OCI-LY7 (cell line): ENCODE results near the gene NFE2L1. TPM values are rescaled to one million over a fixed set of nuclear protein-coding genes. Genes with fewer than 3 reads are reported as not detected.

Experiments
- BruUV-seq: library from RNA; stranded (reverse); fragments of 400-500 nt; replicated peaks from 2 replicates; lab custom pipeline; 2021; lab: Mats Ljungman, UMichigan
- CTCF ChIA-PET: fragments of 300-600 bp; sonication (Branson Sonifier 250); formaldehyde crosslinking; loops from one replicate; lab custom pipeline; 2022; ENCODE audit warnings: antibody characterized with exemption; ENCODE audit not compliant: unreplicated experiment; lab: Charles Lee
- POLR2A ChIA-PET: fragments of 300-600 bp; sonication (Branson Sonifier 250); formaldehyde crosslinking; loops from one replicate; lab custom pipeline; 2022; ENCODE audit warnings: antibody characterized with exemption; lab: Charles Lee
- DNase-seq: peaks from one replicate; pipeline ENCODE4 v3.0.0-alpha.2; 2015; ENCODE audit warnings: low spot score
- H2AFZ ChIP-seq: fragments of 200-600 bp; sonication (generic), shearing (Covaris generic); 2 replicates; pipeline ENCODE4 v1.6.1; 2014; ENCODE audit warnings: mild to moderate bottlenecking, antibody characterized with exemption, low read length, moderate library complexity
- H3K27ac ChIP-seq: fragments of 200-600 bp; sonication (generic); 2 replicates; pipeline ENCODE4 v1.5.1; 2014; ENCODE audit warnings: mixed run types, low read depth, mild to moderate bottlenecking, moderate library complexity, low read length, inconsistent platforms; ENCODE audit not compliant: poor library complexity, severe bottlenecking
- H3K36me3 ChIP-seq: fragments of 200-600 bp; sonication (generic); 2 replicates; pipeline ENCODE4 v1.6.1; 2014; ENCODE audit warnings: mild to moderate bottlenecking, antibody characterized with exemption, low read length, moderate library complexity, mixed read lengths; ENCODE audit not compliant: insufficient read depth
- H3K4me1 ChIP-seq: fragments of 200-600 bp; sonication (generic); 2 replicates; pipeline ENCODE4 v1.5.1; 2014; ENCODE audit warnings: mild to moderate bottlenecking, low read length; ENCODE audit not compliant: insufficient read depth, poor library complexity, severe bottlenecking
- H3K4me2 ChIP-seq: fragments of 200-600 bp; sonication (generic); 2 replicates; pipeline ENCODE4 v1.6.1; 2014; ENCODE audit warnings: mild to moderate bottlenecking, low read length
- H3K4me3 ChIP-seq: fragments of 200-600 bp; sonication (generic); 2 replicates; pipeline ENCODE4 v1.5.1; 2014; ENCODE audit warnings: mild to moderate bottlenecking, low read depth, low read length; ENCODE audit not compliant: poor library complexity, severe bottlenecking
- H3K79me2 ChIP-seq: fragments of 200-600 bp; sonication (generic); 2 replicates; pipeline ENCODE4 v1.6.1; 2016; ENCODE audit warnings: low read depth, mild to moderate bottlenecking, low read length, moderate library complexity, mixed read lengths; ENCODE audit not compliant: insufficient read depth
- H3K9me2 ChIP-seq: fragments of 200-600 bp; sonication (generic); 2 replicates; pipeline ENCODE4 v1.6.1; 2016; ENCODE audit warnings: mild to moderate bottlenecking, low read length, mixed read lengths; ENCODE audit not compliant: insufficient read depth
- H3K9me3 ChIP-seq: fragments of 200-600 bp; sonication (generic); 2 replicates; pipeline ENCODE4 v1.6.1; 2014; ENCODE audit warnings: mild to moderate bottlenecking, mixed run types, low read length, mixed read lengths
- H4K20me1 ChIP-seq: fragments of 200-600 bp; sonication (generic); 2 replicates; pipeline ENCODE4 v1.6.1; 2014; ENCODE audit warnings: mild to moderate bottlenecking, antibody characterized with exemption, low read length, moderate library complexity, mixed read lengths; ENCODE audit not compliant: insufficient read depth
- EZH2phosphoT487 ChIP-seq: fragments of 200-600 bp; sonication (generic); IDR thresholded peaks from 2 replicates; pipeline ENCODE4 v1.6.1; 2018; ENCODE audit warnings: low read depth, borderline replicate concordance, mild to moderate bottlenecking, mixed run types, antibody characterized with exemption, low read length, moderate library complexity, mixed read lengths
- intact Hi-C: fragments of 100-400 bp; cut with micrococcal nuclease; formaldehyde crosslinking; loops from one replicate; pipeline ENCODE4 v1.10.0; 2022; ENCODE audit not compliant: unreplicated experiment
- total RNA-seq, 2 experiments: library from RNA; depleted of rRNA in 1 of 2; stranded (reverse); fragments of >200 nt in 1 of 2; shearing (Covaris generic) in 1 of 2; gene quantifications; 2 replicates each; pipeline ENCODE4 v1.2.3, GENCODE V29; 2014 to 2022
- TF ChIP-seq, protein P1 (sequence below): fragments of 200-600 bp; sonication (generic); conservative IDR thresholded peaks from 2 replicates; pipeline ENCODE4 v1.5.1; 2014; ENCODE audit warnings: mild to moderate bottlenecking, antibody characterized with exemption, low read length, moderate library complexity, mixed read lengths

The NFE2L1 gene
- total RNA-seq, 2 experiments from 2014 or later, result 42.3 to 106 TPM

DNA sequence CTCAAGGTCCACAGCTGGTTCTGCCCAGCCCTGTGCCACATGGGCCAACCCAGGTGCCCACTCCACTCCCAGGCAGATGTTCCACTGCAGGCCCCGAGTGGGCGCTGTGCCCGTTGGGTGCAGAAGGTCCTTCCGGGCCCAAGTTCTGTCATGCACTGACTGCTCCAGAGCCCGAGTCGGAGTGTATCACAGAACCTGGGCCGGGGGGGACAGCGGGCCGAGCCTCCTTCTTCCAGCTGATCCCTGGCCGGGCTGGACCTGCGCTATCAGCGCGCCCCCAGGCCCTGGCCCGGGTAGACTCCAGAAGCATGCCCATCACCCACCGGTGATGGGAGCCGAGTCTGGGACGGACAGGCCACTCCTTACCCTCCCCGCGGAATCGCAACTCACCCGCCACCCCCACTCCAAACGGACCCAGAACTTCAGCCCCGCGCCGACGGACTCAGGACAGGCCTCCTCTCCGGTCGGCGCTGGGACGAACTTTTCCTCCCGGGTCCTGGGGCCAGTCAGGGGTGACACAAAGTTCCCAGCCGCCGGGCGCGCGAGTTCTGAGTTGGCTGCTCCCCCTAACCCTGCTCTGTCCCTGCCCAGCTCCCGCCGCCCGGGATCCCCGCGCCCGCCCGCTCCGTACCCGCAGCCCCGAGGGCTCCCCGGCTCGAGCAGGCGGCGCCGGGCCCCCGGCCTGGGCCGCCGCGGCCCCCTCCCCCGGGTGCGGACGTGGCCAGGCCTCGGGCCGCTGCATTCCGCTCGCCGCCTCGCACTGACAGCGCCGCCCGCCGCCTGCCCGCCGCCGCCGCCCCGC is 10.9 kb upstream of the NFE2L1 start, which contains the start of gene COPZ2:
COPZ2 (minus strand) TSS at position 762 of the 802 bp plus-strand sequence; CDS start at position 742, 20 bp downstream.
- BruUV-seq, result no TSS peak
- H2AFZ ChIP-seq, result no peak within 1 kb of the TSS
- ChIA-PET POLR2A (no interaction called here), CTCF (interaction anchor here (0.7 to 1.2 kb wide), 2 partner anchors 9 to 17 kb away, joined by 3 to 4 read pairs; no protein-coding TSS in a partner anchor)
- H3K9me2 ChIP-seq, result no peaks in the 10 kb centered on the region
- no peaks in the 10 kb centered on the region for H3K4me1 ChIP-seq
- no peak within 1 kb of the TSS for H3K4me3 ChIP-seq
- peak within 1 kb of the TSS; percentile 48; the same call in 1 of the 2 replicates for H3K4me2 ChIP-seq
- H3K36me3 ChIP-seq, result no peaks in the 10 kb centered on the region
- DNase-seq, result no peak
- no peaks in the 10 kb centered on the region for H3K79me2 ChIP-seq
- H3K9me3 ChIP-seq, result no peaks in the 10 kb centered on the region
- TF ChIP-seq, protein P1, sequence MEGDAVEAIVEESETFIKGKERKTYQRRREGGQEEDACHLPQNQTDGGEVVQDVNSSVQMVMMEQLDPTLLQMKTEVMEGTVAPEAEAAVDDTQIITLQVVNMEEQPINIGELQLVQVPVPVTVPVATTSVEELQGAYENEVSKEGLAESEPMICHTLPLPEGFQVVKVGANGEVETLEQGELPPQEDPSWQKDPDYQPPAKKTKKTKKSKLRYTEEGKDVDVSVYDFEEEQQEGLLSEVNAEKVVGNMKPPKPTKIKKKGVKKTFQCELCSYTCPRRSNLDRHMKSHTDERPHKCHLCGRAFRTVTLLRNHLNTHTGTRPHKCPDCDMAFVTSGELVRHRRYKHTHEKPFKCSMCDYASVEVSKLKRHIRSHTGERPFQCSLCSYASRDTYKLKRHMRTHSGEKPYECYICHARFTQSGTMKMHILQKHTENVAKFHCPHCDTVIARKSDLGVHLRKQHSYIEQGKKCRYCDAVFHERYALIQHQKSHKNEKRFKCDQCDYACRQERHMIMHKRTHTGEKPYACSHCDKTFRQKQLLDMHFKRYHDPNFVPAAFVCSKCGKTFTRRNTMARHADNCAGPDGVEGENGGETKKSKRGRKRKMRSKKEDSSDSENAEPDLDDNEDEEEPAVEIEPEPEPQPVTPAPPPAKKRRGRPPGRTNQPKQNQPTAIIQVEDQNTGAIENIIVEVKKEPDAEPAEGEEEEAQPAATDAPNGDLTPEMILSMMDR, result peak; percentile 65
- TF ChIP-seq EZH2phosphoT487, result no peak
- no peaks in the 10 kb centered on the region for H4K20me1 ChIP-seq
- intact Hi-C loops, result no loop called here
- H3K27ac ChIP-seq, result no peak within 1 kb of the TSS

- H3K9me2 ChIP-seq, result no peaks in the 10 kb centered on the region
- no peak overlapping the region for H3K27ac ChIP-seq
- no peaks in the 10 kb centered on the region for H3K36me3 ChIP-seq
- intact Hi-C loops, result no loop called here
- no peaks in the 10 kb centered on the region for H4K20me1 ChIP-seq
- POLR2A ChIA-PET, result no interaction called here
- no peak for DNase-seq
- H2AFZ ChIP-seq, result no peak overlapping the region
- CTCF ChIA-PET, result no interaction called here
- no peak overlapping the region for H3K4me2 ChIP-seq
- BruUV-seq, result no TSS peak
- H3K4me1 ChIP-seq, result no peaks in the 10 kb centered on the region
- no peaks in the 10 kb centered on the region for H3K79me2 ChIP-seq
- no peak; the same call in 1 of the 2 replicates for TF ChIP-seq EZH2phosphoT487
- TF ChIP-seq, protein P1, result no peak
- no peaks in the 10 kb centered on the region for H3K9me3 ChIP-seq
- no peak overlapping the region for H3K4me3 ChIP-seq
Measured at GRCh38 chr17:48037838-48038323, 10.3 kb upstream of the NFE2L1 start.
